Measurements from ENCODE around the gene SLC35A1. TPM values are rescaled to one million over a fixed set of nuclear protein-coding genes. Genes with fewer than 3 reads are reported as not detected.

SLC35A1 gene, protein sequence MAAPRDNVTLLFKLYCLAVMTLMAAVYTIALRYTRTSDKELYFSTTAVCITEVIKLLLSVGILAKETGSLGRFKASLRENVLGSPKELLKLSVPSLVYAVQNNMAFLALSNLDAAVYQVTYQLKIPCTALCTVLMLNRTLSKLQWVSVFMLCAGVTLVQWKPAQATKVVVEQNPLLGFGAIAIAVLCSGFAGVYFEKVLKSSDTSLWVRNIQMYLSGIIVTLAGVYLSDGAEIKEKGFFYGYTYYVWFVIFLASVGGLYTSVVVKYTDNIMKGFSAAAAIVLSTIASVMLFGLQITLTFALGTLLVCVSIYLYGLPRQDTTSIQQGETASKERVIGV
- 15.7 and 18.4 TPM in 2 replicates for total RNA-seq

GRCh38 chr6:87472525-87473418, at the start of gene SLC35A1:
Gene SLC35A1 (plus strand): TSS chr6:87472974. CDS start chr6:87473004, 30 bp downstream.

Other genes starting within 250 kb of the SLC35A1 start
- gene SMIM8, start 150.4 kb upstream of the SLC35A1 start, total RNA-seq: 4.4 and 5.5 TPM in 2 replicates
- gene GJB7, start 143.7 kb upstream of the SLC35A1 start, total RNA-seq: not detected in 2 replicates
- gene C6orf163, start 128.2 kb upstream of the SLC35A1 start, total RNA-seq: 1.5 and 2.1 TPM in 2 replicates
- gene CFAP206, start 65.0 kb upstream of the SLC35A1 start, total RNA-seq: 0.31 and 0.79 TPM in 2 replicates
- gene RARS2, start 117.0 kb downstream of the SLC35A1 start, total RNA-seq: 47.3 and 47.6 TPM in 2 replicates
- gene ORC3, start 117.2 kb downstream of the SLC35A1 start, total RNA-seq: 24.0 and 25.9 TPM in 2 replicates
- gene AKIRIN2, start 229.3 kb downstream of the SLC35A1 start, total RNA-seq: 11.5 and 12.5 TPM in 2 replicates